Measurements from ENCODE around the gene SORCS2. TPM values are rescaled to one million over a fixed set of nuclear protein-coding genes. Genes with fewer than 3 reads are reported as not detected.
A peak's percentile ranks its signal among the peaks of the same experiment; 100 is the strongest.

The SORCS2 gene
- total and polyA plus RNA-seq, 2 of the 8 experiments (the other 6 are each of a cell fraction or from before 2014, with no cell fraction given), result 0.36 to 1.8 TPM

- CTCF ChIA-PET (ENCODE audit: partially characterized antibody), result interaction anchor here (0.6 to 2.0 kb wide), 8 partner anchors 9 to 554 kb away, joined by 3 to 8 read pairs (median 4); no protein-coding TSS in a partner anchor
- H3K18ac ChIP-seq (ENCODE audit: extremely low read depth, low read length), result no peak overlapping the region
- no peak overlapping the region for H2BK120ac ChIP-seq (replicated peaks; ENCODE audit: low read depth, low read length)
- H3K27me3 ChIP-seq (replicated peaks in 1 of 4; ENCODE audit: control insufficient read depth in 3 of 4, extremely low read depth in 1 of 4, insufficient read depth in 3 of 4, low read length in 3 of 4), result no peaks in the 10 kb centered on the region
- H2AFZ ChIP-seq (ENCODE audit: low read length), result no peak overlapping the region
- H3K14ac ChIP-seq (ENCODE audit: insufficient read length), result no peak overlapping the region
- H3K56ac ChIP-seq (replicated peaks; ENCODE audit: insufficient read length, low read depth, low read length), result no peak overlapping the region
- peaks cover 7% of the 10 kb centered on the region; the same call in 1 of the 2 replicates for H3K23me2 ChIP-seq (ENCODE audit: low read depth, low read length)
- no peak overlapping the region for H3K4me3 ChIP-seq (ENCODE audit: extremely low read depth in 1 of 4, insufficient read depth in 2 of 4, low read depth in 3 of 4, low read length in 4 of 4)
- H3K9ac ChIP-seq (replicated peaks in 1 of 4; ENCODE audit: extremely low read depth in 1 of 4, low read depth in 3 of 4, low read length in 3 of 4), result no peak overlapping the region
- H3K79me2 ChIP-seq (ENCODE audit: control insufficient read depth in 1 of 2, insufficient read depth in 2 of 2, low read length in 2 of 2), result no peaks in the 10 kb centered on the region
- no peak for FAIRE-seq
- POLR2A ChIA-PET (ENCODE audit: partially characterized antibody), result no interaction called here
- H3K79me1 ChIP-seq (ENCODE audit: low read depth, low read length), result no peaks in the 10 kb centered on the region
- no peak overlapping the region for H2BK15ac ChIP-seq (ENCODE audit: low read length)
- H4K91ac ChIP-seq (replicated peaks; ENCODE audit: insufficient read length, low read length), result no peak overlapping the region
- H3K23ac ChIP-seq (ENCODE audit: insufficient read length), result no peak overlapping the region
- H2BK12ac ChIP-seq (ENCODE audit: low read depth, low read length), result no peak overlapping the region
- peaks cover 0 to 9% (median 5%) of the 10 kb centered on the region in 4 experiments; a peak in 6 of 7 replicates for H3K4me1 ChIP-seq (replicated peaks in 1 of 4; ENCODE audit: control insufficient read depth in 3 of 4, insufficient read depth in 4 of 4, low read length in 3 of 4)
- DNase-seq (ENCODE audit: low read depth in 1 of 2, low spot score in 2 of 2), result no peak
- no peak overlapping the region for H2BK20ac ChIP-seq (ENCODE audit: low read length)
- H2AK5ac ChIP-seq (ENCODE audit: low read depth, low read length), result no peak overlapping the region
- TF ChIP-seq NANOG (IDR thresholded peaks at IDR 0.05; ENCODE audit: insufficient read depth, low read depth, low read length, poor library complexity, severe bottlenecking) (no peak), RAD21 (IDR thresholded peaks at IDR 0.05 in 1 of 2, conservative IDR thresholded peaks at IDR 0.05 in 1 of 2; ENCODE audit: low read depth in 2 of 2, low read length in 2 of 2) (peak; percentile 1 to 23; a peak in 1 of 4 replicates)
- peaks cover 0 to 2% of the 10 kb centered on the region in 2 experiments for H4K20me1 ChIP-seq (replicated peaks in 1 of 2; ENCODE audit: control insufficient read depth in 1 of 2, insufficient read depth in 2 of 2, low read length in 2 of 2)
- no peaks in the 10 kb centered on the region for H3K36me3 ChIP-seq (ENCODE audit: control insufficient read depth in 2 of 4, insufficient read depth in 4 of 4, low read length in 3 of 4)
- H4K5ac ChIP-seq (ENCODE audit: insufficient read length, low read depth, low read length), result no peak overlapping the region
- peaks cover 7% of the 10 kb centered on the region in 2 experiments; a peak in 3 of 4 replicates for H3K9me3 ChIP-seq (ENCODE audit: insufficient read depth in 2 of 2, low read depth in 1 of 2, low read length in 1 of 2)
- H3K4ac ChIP-seq (replicated peaks; ENCODE audit: insufficient read length, low read depth, low read length), result no peak overlapping the region
- H4K8ac ChIP-seq (ENCODE audit: extremely low read depth, insufficient read depth, low read length), result peak overlapping the region; percentile 16; the same call in 1 of the 2 replicates
- H2BK5ac ChIP-seq (ENCODE audit: low read depth, low read length), result no peak overlapping the region
- no peak overlapping the region for H3K4me2 ChIP-seq (ENCODE audit: insufficient read depth in 1 of 2, low read depth in 2 of 2, low read length in 2 of 2)
- no peak overlapping the region for H3K27ac ChIP-seq (ENCODE audit: low read depth, low read length)
- 97% methylated on average over 7 of the region's 7 CpGs; no CpG with 5 or more reads in 1 of the 2 experiments for WGBS, 2 experiments (ENCODE audit: extremely low coverage in 1 of 2, insufficient coverage in 1 of 2, insufficient read length in 1 of 2, insufficient replicate concordance in 2 of 2, low coverage in 1 of 2, low lambda C conversion rate in 2 of 2, missing lambda C conversion rate in 1 of 2)
Observed at GRCh38 chr4:7467471-7467870, 275.1 kb downstream of the SORCS2 start.
